HCT116 (cell line): ENCODE measurements around the gene PROSER2. TPM values are rescaled to one million over a fixed set of nuclear protein-coding genes. Genes with fewer than 3 reads are reported as not detected.

Experiments used
- ATAC-seq: fragments of 200-7000 bp; cut with Tn5 transposase; 2 replicates; pipeline ENCODE4 v1.9.1; 2020; ENCODE audit warnings: mild to moderate bottlenecking, moderate library complexity
- BruUV-seq: library from RNA; stranded (reverse); fragments of 400-500 nt; replicated peaks from 2 replicates; lab custom pipeline; 2021; lab: Mats Ljungman, UMichigan
- CTCF ChIA-PET: fragments of 300-600 bp; sonication (Branson Sonifier 250); formaldehyde crosslinking; loops from one replicate; lab custom pipeline; 2021; ENCODE audit warnings: antibody characterized with exemption; lab: Charles Lee
- POLR2A ChIA-PET: fragments of 300-600, 350-600 bp; sonication (Branson Sonifier 250); formaldehyde crosslinking; loops from one replicate; lab custom pipeline; 2021; ENCODE audit warnings: antibody characterized with exemption; lab: Charles Lee
- RAD21 ChIA-PET, 2 experiments: fragments of 300-600 bp; sonication (Branson Sonifier 250); formaldehyde crosslinking; loops; one replicate each; lab custom pipeline; 2023; ENCODE audit warnings: low total read pairs in 2 of 2; ENCODE audit not compliant: uncharacterized antibody in 2 of 2, unreplicated experiment in 2 of 2, low non-redundant PET in 1 of 2; lab: Charles Lee
- DNase-seq: peaks from one replicate; pipeline ENCODE4 v3.0.0-alpha.2; 2010; ENCODE audit warnings: low read depth, low spot score
- H2AFZ ChIP-seq: fragments of 200-600 bp; shearing (Covaris generic), sonication (generic); 2 replicates; pipeline ENCODE4 v1.6.1; 2017; ENCODE audit warnings: low read depth, mixed run types, mixed read lengths, antibody characterized with exemption, low read length; ENCODE audit not compliant: poor library complexity, severe bottlenecking
- H3K27ac ChIP-seq: 2 replicates; pipeline ENCODE4 v1.5.1; 2012; ENCODE audit warnings: low read depth, low read length
- H3K27me3 ChIP-seq: fragments of 200-600 bp; sonication (generic); 2 replicates; pipeline ENCODE4 v1.6.1; 2016; ENCODE audit warnings: mixed run types, low read length, mixed read lengths; ENCODE audit not compliant: insufficient read depth
- H3K36me3 ChIP-seq, 2 experiments: fragments of 200-500 bp in 1 of 2; fragments of 200-600 bp in 1 of 2; sonication (Bioruptor generic) in 1 of 2; sonication (generic) in 1 of 2; 2 replicates each; pipeline versions ENCODE4 v1.5.1 to v1.6.1; 2014 to 2016; ENCODE audit warnings: low read length in 2 of 2, inconsistent platforms in 1 of 2, mixed read lengths in 1 of 2, mixed run types in 1 of 2; ENCODE audit not compliant: insufficient read depth in 2 of 2, control insufficient read depth in 1 of 2
- H3K4me1 ChIP-seq, 2 experiments: fragments of 200-600 bp in 1 of 2; sonication (generic) in 1 of 2; 2 replicates each; pipeline versions ENCODE4 v1.5.1 to v1.6.1; 2012 to 2017; ENCODE audit warnings: low read length in 2 of 2, inconsistent platforms in 1 of 2, mild to moderate bottlenecking in 1 of 2, mixed read lengths in 1 of 2, mixed run types in 1 of 2, moderate library complexity in 1 of 2; ENCODE audit not compliant: insufficient read depth in 2 of 2, control insufficient read depth in 1 of 2
- H3K4me2 ChIP-seq: fragments of 200-600 bp; sonication (generic); 2 replicates; pipeline ENCODE4 v1.6.1; 2017; ENCODE audit warnings: mixed run types, low read length, mixed read lengths
- H3K4me3 ChIP-seq, 2 experiments: fragments of 200-600 bp in 1 of 2; sonication (generic) in 1 of 2; replicated peaks in 1 of 2; 2 replicates each; pipeline ENCODE4 v1.5.1; 2011 to 2016; ENCODE audit warnings: low read length in 2 of 2, control low read depth in 1 of 2, low read depth in 1 of 2, mild to moderate bottlenecking in 1 of 2, mixed read lengths in 1 of 2, mixed run types in 1 of 2
- H3K79me2 ChIP-seq: fragments of 200-600 bp; sonication (generic); 2 replicates; pipeline ENCODE4 v1.6.1; 2017; ENCODE audit warnings: mild to moderate bottlenecking, mixed run types, low read length, moderate library complexity, mixed read lengths; ENCODE audit not compliant: insufficient read depth
- H3K9ac ChIP-seq: fragments of 200-600 bp; sonication (generic); 2 replicates; pipeline ENCODE4 v1.6.1; 2016; ENCODE audit warnings: low read length, mixed read lengths
- H3K9me2 ChIP-seq: fragments of 200-600 bp; sonication (generic), shearing (Covaris generic); 2 replicates; pipeline ENCODE4 v1.6.1; 2017; ENCODE audit warnings: mixed run types, mild to moderate bottlenecking, moderate library complexity; ENCODE audit not compliant: insufficient read depth
- H3K9me3 ChIP-seq, 2 experiments: fragments of 200-500 bp in 1 of 2; fragments of 200-600 bp in 1 of 2; sonication (Bioruptor generic) in 1 of 2; sonication (generic) in 1 of 2; 2 replicates each; pipeline ENCODE4 v1.6.1; 2014 to 2017; ENCODE audit warnings: low read length in 2 of 2, mixed read lengths in 2 of 2, inconsistent platforms in 1 of 2, low read depth in 1 of 2, mild to moderate bottlenecking in 1 of 2, mixed run types in 1 of 2, moderate library complexity in 1 of 2; ENCODE audit not compliant: control insufficient read depth in 1 of 2, insufficient read depth in 1 of 2
- H4K20me1 ChIP-seq: fragments of 200-600 bp; sonication (generic), shearing (Covaris generic); 2 replicates; pipeline ENCODE4 v1.6.1; 2017; ENCODE audit warnings: mixed run types, mild to moderate bottlenecking, moderate library complexity; ENCODE audit not compliant: insufficient read depth
- EGR1 ChIP-seq: IDR thresholded peaks from 2 replicates; pipeline ENCODE4 v1.6.1; 2012; ENCODE audit warnings: low read depth
- ELF1 ChIP-seq: IDR thresholded peaks from 2 replicates; pipeline ENCODE4 v1.6.1; 2012; ENCODE audit warnings: low read depth, borderline replicate concordance
- FOSL1 ChIP-seq: IDR thresholded peaks from 2 replicates; pipeline ENCODE4 v1.6.1; 2012; ENCODE audit warnings: low read depth
- SP1 ChIP-seq: IDR thresholded peaks from 2 replicates; pipeline ENCODE4 v1.6.1; 2012; ENCODE audit warnings: low read depth
- ZFX ChIP-seq: fragments of 450-650 bp; IDR thresholded peaks from 2 replicates; pipeline ENCODE4 v1.6.1; 2017
- intact Hi-C: fragments of 100-400 bp; cut with micrococcal nuclease; formaldehyde crosslinking; loops from 2 replicates; pipeline ENCODE4 v1.10.0; 2022
- total RNA-seq: library from RNA; stranded (reverse); gene quantifications from one replicate; pipeline ENCODE4 v1.2.1, GENCODE V29; 2021; ENCODE audit not compliant: unreplicated experiment
- TF ChIP-seq, protein P1 (sequence below), 3 experiments: fragments of 200-600 bp in 1 of 3; sonication (generic) in 1 of 3; IDR thresholded peaks in 2 of 3; conservative IDR thresholded peaks in 1 of 3; 2 replicates each; pipeline ENCODE4 v1.5.1; 2012 to 2017; ENCODE audit warnings: low read depth in 2 of 3, low read length in 2 of 3, antibody characterized with exemption in 1 of 3, borderline replicate concordance in 1 of 3, control low read depth in 1 of 3, mild to moderate bottlenecking in 1 of 3, mixed read lengths in 1 of 3, mixed run types in 1 of 3, moderate library complexity in 1 of 3; ENCODE audit not compliant: insufficient read depth in 1 of 3
- TF ChIP-seq, protein P2 (sequence below): IDR thresholded peaks from 2 replicates; pipeline ENCODE4 v1.6.1; 2011; ENCODE audit warnings: mild to moderate bottlenecking, low read length, moderate library complexity; ENCODE audit not compliant: insufficient replicate concordance; ENCODE audit errors: extremely low read depth

Gene PROSER2
- total RNA-seq, 1 experiment from 2014 or later: 46.2 TPM

DNA sequence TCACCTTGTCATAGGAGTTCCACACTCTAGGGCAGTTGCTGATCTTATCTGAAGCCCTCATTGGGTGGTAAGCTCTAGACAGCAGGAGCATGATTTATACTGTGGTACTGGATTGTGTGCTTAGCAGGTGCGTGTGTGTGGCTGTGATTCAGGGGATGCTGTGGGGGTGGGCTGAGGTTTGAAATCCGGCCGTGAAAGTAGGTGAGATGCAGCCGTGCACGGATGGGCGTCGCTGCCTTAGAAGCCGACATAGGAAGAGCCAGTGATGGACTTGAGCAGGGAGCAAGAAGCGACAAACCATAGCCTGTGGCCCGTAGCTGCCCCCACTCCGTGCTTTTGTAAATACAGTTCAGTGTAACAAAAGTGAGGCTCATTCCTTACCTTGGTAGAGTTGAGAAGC, 38.2 kb downstream of the PROSER2 start:
- BruUV-seq: no TSS peak
- CTCF ChIA-PET: no interaction called here
- TF ChIP-seq FOSL1 (no peak), SP1 (no peak), ELF1 (no peak), EGR1 (no peak), ZFX (no peak)
- TF ChIP-seq, protein P1, sequence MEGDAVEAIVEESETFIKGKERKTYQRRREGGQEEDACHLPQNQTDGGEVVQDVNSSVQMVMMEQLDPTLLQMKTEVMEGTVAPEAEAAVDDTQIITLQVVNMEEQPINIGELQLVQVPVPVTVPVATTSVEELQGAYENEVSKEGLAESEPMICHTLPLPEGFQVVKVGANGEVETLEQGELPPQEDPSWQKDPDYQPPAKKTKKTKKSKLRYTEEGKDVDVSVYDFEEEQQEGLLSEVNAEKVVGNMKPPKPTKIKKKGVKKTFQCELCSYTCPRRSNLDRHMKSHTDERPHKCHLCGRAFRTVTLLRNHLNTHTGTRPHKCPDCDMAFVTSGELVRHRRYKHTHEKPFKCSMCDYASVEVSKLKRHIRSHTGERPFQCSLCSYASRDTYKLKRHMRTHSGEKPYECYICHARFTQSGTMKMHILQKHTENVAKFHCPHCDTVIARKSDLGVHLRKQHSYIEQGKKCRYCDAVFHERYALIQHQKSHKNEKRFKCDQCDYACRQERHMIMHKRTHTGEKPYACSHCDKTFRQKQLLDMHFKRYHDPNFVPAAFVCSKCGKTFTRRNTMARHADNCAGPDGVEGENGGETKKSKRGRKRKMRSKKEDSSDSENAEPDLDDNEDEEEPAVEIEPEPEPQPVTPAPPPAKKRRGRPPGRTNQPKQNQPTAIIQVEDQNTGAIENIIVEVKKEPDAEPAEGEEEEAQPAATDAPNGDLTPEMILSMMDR (IDR thresholded peaks at IDR 0.05 in 2 of 3, conservative IDR thresholded peaks at IDR 0.05 in 1 of 3; ENCODE audit: borderline replicate concordance in 1 of 3, insufficient read depth in 1 of 3, low read depth in 2 of 3, low read length in 2 of 3): no peak
- TF ChIP-seq, protein P2, sequence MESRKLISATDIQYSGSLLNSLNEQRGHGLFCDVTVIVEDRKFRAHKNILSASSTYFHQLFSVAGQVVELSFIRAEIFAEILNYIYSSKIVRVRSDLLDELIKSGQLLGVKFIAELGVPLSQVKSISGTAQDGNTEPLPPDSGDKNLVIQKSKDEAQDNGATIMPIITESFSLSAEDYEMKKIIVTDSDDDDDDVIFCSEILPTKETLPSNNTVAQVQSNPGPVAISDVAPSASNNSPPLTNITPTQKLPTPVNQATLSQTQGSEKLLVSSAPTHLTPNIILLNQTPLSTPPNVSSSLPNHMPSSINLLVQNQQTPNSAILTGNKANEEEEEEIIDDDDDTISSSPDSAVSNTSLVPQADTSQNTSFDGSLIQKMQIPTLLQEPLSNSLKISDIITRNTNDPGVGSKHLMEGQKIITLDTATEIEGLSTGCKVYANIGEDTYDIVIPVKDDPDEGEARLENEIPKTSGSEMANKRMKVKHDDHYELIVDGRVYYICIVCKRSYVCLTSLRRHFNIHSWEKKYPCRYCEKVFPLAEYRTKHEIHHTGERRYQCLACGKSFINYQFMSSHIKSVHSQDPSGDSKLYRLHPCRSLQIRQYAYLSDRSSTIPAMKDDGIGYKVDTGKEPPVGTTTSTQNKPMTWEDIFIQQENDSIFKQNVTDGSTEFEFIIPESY: no peak
- POLR2A ChIA-PET: no interaction called here
- no peak for DNase-seq
- peaks cover 91% of the 10 kb centered on the region for H3K79me2 ChIP-seq
- H3K9me2 ChIP-seq: no peaks in the 10 kb centered on the region
- no peaks in the 10 kb centered on the region for H4K20me1 ChIP-seq
- no peaks in the 10 kb centered on the region for H3K9me3 ChIP-seq
- peaks cover 0 to under 1% of the 10 kb centered on the region in 2 experiments; a peak in 1 of 4 replicates for H3K4me1 ChIP-seq
- RAD21 ChIA-PET: no interaction called here
- intact Hi-C loops: no loop called here
- H2AFZ ChIP-seq: no peak overlapping the region
- no peaks in the 10 kb centered on the region for H3K27me3 ChIP-seq
- H3K4me2 ChIP-seq: no peak overlapping the region
- H3K27ac ChIP-seq: no peak overlapping the region
- no peak overlapping the region for H3K4me3 ChIP-seq
- H3K9ac ChIP-seq: no peak overlapping the region
- H3K36me3 ChIP-seq: peaks cover 0 to 55% of the 10 kb centered on the region in 2 experiments; a peak in 2 of 4 replicates
- ATAC-seq: no peak
